HCT116 (cell line): ENCODE data around the gene SBF2. TPM values are rescaled to one million over a fixed set of nuclear protein-coding genes. Genes with fewer than 3 reads are reported as not detected.

Experiments used
- ATAC-seq: fragments of 200-7000 bp; cut with Tn5 transposase; 2 replicates; pipeline ENCODE4 v1.9.1; 2020; ENCODE audit warnings: mild to moderate bottlenecking, moderate library complexity
- BruUV-seq: library from RNA; stranded (reverse); fragments of 400-500 nt; replicated peaks from 2 replicates; lab custom pipeline; 2021; lab: Mats Ljungman, UMichigan
- CTCF ChIA-PET: fragments of 300-600 bp; sonication (Branson Sonifier 250); formaldehyde crosslinking; loops from one replicate; lab custom pipeline; 2021; ENCODE audit warnings: antibody characterized with exemption; lab: Charles Lee
- POLR2A ChIA-PET: fragments of 300-600, 350-600 bp; sonication (Branson Sonifier 250); formaldehyde crosslinking; loops from one replicate; lab custom pipeline; 2021; ENCODE audit warnings: antibody characterized with exemption; lab: Charles Lee
- RAD21 ChIA-PET, 2 experiments: fragments of 300-600 bp; sonication (Branson Sonifier 250); formaldehyde crosslinking; loops; one replicate each; lab custom pipeline; 2023; ENCODE audit warnings: low total read pairs in 2 of 2; ENCODE audit not compliant: uncharacterized antibody in 2 of 2, unreplicated experiment in 2 of 2, low non-redundant PET in 1 of 2; lab: Charles Lee
- DNase-seq: peaks from one replicate; pipeline ENCODE4 v3.0.0-alpha.2; 2010; ENCODE audit warnings: low read depth, low spot score
- H2AFZ ChIP-seq: fragments of 200-600 bp; shearing (Covaris generic), sonication (generic); 2 replicates; pipeline ENCODE4 v1.6.1; 2017; ENCODE audit warnings: low read depth, mixed run types, mixed read lengths, antibody characterized with exemption, low read length; ENCODE audit not compliant: poor library complexity, severe bottlenecking
- H3K27ac ChIP-seq: 2 replicates; pipeline ENCODE4 v1.5.1; 2012; ENCODE audit warnings: low read depth, low read length
- H3K27me3 ChIP-seq: fragments of 200-600 bp; sonication (generic); 2 replicates; pipeline ENCODE4 v1.6.1; 2016; ENCODE audit warnings: mixed run types, low read length, mixed read lengths; ENCODE audit not compliant: insufficient read depth
- H3K36me3 ChIP-seq, 2 experiments: fragments of 200-500 bp in 1 of 2; fragments of 200-600 bp in 1 of 2; sonication (Bioruptor generic) in 1 of 2; sonication (generic) in 1 of 2; 2 replicates each; pipeline versions ENCODE4 v1.5.1 to v1.6.1; 2014 to 2016; ENCODE audit warnings: low read length in 2 of 2, inconsistent platforms in 1 of 2, mixed read lengths in 1 of 2, mixed run types in 1 of 2; ENCODE audit not compliant: insufficient read depth in 2 of 2, control insufficient read depth in 1 of 2
- H3K4me1 ChIP-seq, 2 experiments: fragments of 200-600 bp in 1 of 2; sonication (generic) in 1 of 2; 2 replicates each; pipeline versions ENCODE4 v1.5.1 to v1.6.1; 2012 to 2017; ENCODE audit warnings: low read length in 2 of 2, inconsistent platforms in 1 of 2, mild to moderate bottlenecking in 1 of 2, mixed read lengths in 1 of 2, mixed run types in 1 of 2, moderate library complexity in 1 of 2; ENCODE audit not compliant: insufficient read depth in 2 of 2, control insufficient read depth in 1 of 2
- H3K4me2 ChIP-seq: fragments of 200-600 bp; sonication (generic); 2 replicates; pipeline ENCODE4 v1.6.1; 2017; ENCODE audit warnings: mixed run types, low read length, mixed read lengths
- H3K4me3 ChIP-seq, 2 experiments: fragments of 200-600 bp in 1 of 2; sonication (generic) in 1 of 2; replicated peaks in 1 of 2; 2 replicates each; pipeline ENCODE4 v1.5.1; 2011 to 2016; ENCODE audit warnings: low read length in 2 of 2, control low read depth in 1 of 2, low read depth in 1 of 2, mild to moderate bottlenecking in 1 of 2, mixed read lengths in 1 of 2, mixed run types in 1 of 2
- H3K79me2 ChIP-seq: fragments of 200-600 bp; sonication (generic); 2 replicates; pipeline ENCODE4 v1.6.1; 2017; ENCODE audit warnings: mild to moderate bottlenecking, mixed run types, low read length, moderate library complexity, mixed read lengths; ENCODE audit not compliant: insufficient read depth
- H3K9ac ChIP-seq: fragments of 200-600 bp; sonication (generic); 2 replicates; pipeline ENCODE4 v1.6.1; 2016; ENCODE audit warnings: low read length, mixed read lengths
- H3K9me2 ChIP-seq: fragments of 200-600 bp; sonication (generic), shearing (Covaris generic); 2 replicates; pipeline ENCODE4 v1.6.1; 2017; ENCODE audit warnings: mixed run types, mild to moderate bottlenecking, moderate library complexity; ENCODE audit not compliant: insufficient read depth
- H3K9me3 ChIP-seq, 2 experiments: fragments of 200-500 bp in 1 of 2; fragments of 200-600 bp in 1 of 2; sonication (Bioruptor generic) in 1 of 2; sonication (generic) in 1 of 2; 2 replicates each; pipeline ENCODE4 v1.6.1; 2014 to 2017; ENCODE audit warnings: low read length in 2 of 2, mixed read lengths in 2 of 2, inconsistent platforms in 1 of 2, low read depth in 1 of 2, mild to moderate bottlenecking in 1 of 2, mixed run types in 1 of 2, moderate library complexity in 1 of 2; ENCODE audit not compliant: control insufficient read depth in 1 of 2, insufficient read depth in 1 of 2
- H4K20me1 ChIP-seq: fragments of 200-600 bp; sonication (generic), shearing (Covaris generic); 2 replicates; pipeline ENCODE4 v1.6.1; 2017; ENCODE audit warnings: mixed run types, mild to moderate bottlenecking, moderate library complexity; ENCODE audit not compliant: insufficient read depth
- CBX3 ChIP-seq: IDR thresholded peaks from 2 replicates; pipeline ENCODE4 v1.6.1; 2012; ENCODE audit warnings: low read depth
- CEBPB ChIP-seq: IDR thresholded peaks from 2 replicates; pipeline ENCODE4 v1.6.1; 2012; ENCODE audit warnings: low read depth
- EZH2 ChIP-seq: fragments of 200-600 bp; sonication (generic); IDR thresholded peaks from 2 replicates; pipeline ENCODE4 v1.6.1; 2017; ENCODE audit warnings: antibody characterized with exemption, mixed run types
- EZH2phosphoT487 ChIP-seq: fragments of 200-600 bp; IDR thresholded peaks from 2 replicates; pipeline ENCODE4 v1.6.1; 2018; ENCODE audit warnings: antibody characterized with exemption, borderline replicate concordance
- FOSL1 ChIP-seq: IDR thresholded peaks from 2 replicates; pipeline ENCODE4 v1.6.1; 2012; ENCODE audit warnings: low read depth
- JUND ChIP-seq: IDR thresholded peaks from 2 replicates; pipeline ENCODE4 v1.6.1; 2012
- POLR2A ChIP-seq: IDR thresholded peaks from 2 replicates; pipeline ENCODE4 v1.7.0; 2011; ENCODE audit warnings: borderline replicate concordance; ENCODE audit not compliant: insufficient read depth, insufficient read length; ENCODE audit errors: extremely low read depth
- POLR2AphosphoS5 ChIP-seq: IDR thresholded peaks from 2 replicates; pipeline ENCODE4 v1.6.1; 2011; ENCODE audit warnings: mild to moderate bottlenecking, low read depth, low read length, moderate library complexity
- RAD21 ChIP-seq: IDR thresholded peaks from 2 replicates; pipeline ENCODE4 v1.6.1; 2012; ENCODE audit warnings: low read depth, mild to moderate bottlenecking
- SIN3A ChIP-seq: IDR thresholded peaks from 2 replicates; pipeline ENCODE4 v1.6.1; 2012; ENCODE audit warnings: low read depth
- SRF ChIP-seq: IDR thresholded peaks from 2 replicates; pipeline ENCODE4 v1.6.1; 2012; ENCODE audit warnings: low read depth
- YY1 ChIP-seq: IDR thresholded peaks from 2 replicates; pipeline ENCODE4 v1.6.1; 2011; ENCODE audit warnings: low read length, low read depth, moderate library complexity, mild to moderate bottlenecking; ENCODE audit not compliant: insufficient replicate concordance; ENCODE audit errors: extremely low read depth
- ZBTB33 ChIP-seq: IDR thresholded peaks from 2 replicates; pipeline ENCODE4 v1.6.1; 2011; ENCODE audit warnings: mild to moderate bottlenecking, low read length, moderate library complexity; ENCODE audit not compliant: insufficient replicate concordance; ENCODE audit errors: extremely low read depth
- ZFX ChIP-seq: fragments of 450-650 bp; IDR thresholded peaks from 2 replicates; pipeline ENCODE4 v1.6.1; 2017
- ZNF274 ChIP-seq: fragments of 200-500 bp; sonication (Bioruptor generic); IDR thresholded peaks from 2 replicates; pipeline ENCODE4 v1.6.1; 2014; ENCODE audit warnings: mild to moderate bottlenecking, low read depth, low read length, inconsistent platforms
- intact Hi-C: fragments of 100-400 bp; cut with micrococcal nuclease; formaldehyde crosslinking; loops from 2 replicates; pipeline ENCODE4 v1.10.0; 2022
- total RNA-seq: library from RNA; stranded (reverse); gene quantifications from one replicate; pipeline ENCODE4 v1.2.1, GENCODE V29; 2021; ENCODE audit not compliant: unreplicated experiment
- TF ChIP-seq, protein P1 (sequence below): IDR thresholded peaks from 2 replicates; pipeline ENCODE4 v1.6.1; 2012; ENCODE audit warnings: low read depth
- TF ChIP-seq, protein P2 (sequence below): IDR thresholded peaks from 2 replicates; pipeline ENCODE4 v1.6.1; 2012

The SBF2 gene
- total RNA-seq, 1 experiment from 2014 or later, result 35.0 TPM

GRCh38 chr11:9777525-9777924, 516.5 kb downstream of the SBF2 start:
- no peak overlapping the region for H3K4me3 ChIP-seq
- POLR2A ChIA-PET, result interaction anchor here (0.6 kb wide), 1 partner anchor 1333 kb away, joined by 6 read pairs; no protein-coding TSS in a partner anchor
- no peak overlapping the region for H3K9ac ChIP-seq
- peaks cover 0 to 6% of the 10 kb centered on the region in 2 experiments; a peak in 1 of 4 replicates for H3K4me1 ChIP-seq
- H4K20me1 ChIP-seq, result no peaks in the 10 kb centered on the region
- no peak overlapping the region for H3K27ac ChIP-seq
- peaks cover 3% of the 10 kb centered on the region; the same call in 1 of the 2 replicates for H3K79me2 ChIP-seq
- H3K27me3 ChIP-seq, result no peaks in the 10 kb centered on the region
- TF ChIP-seq CEBPB, result no peak
- no peak for TF ChIP-seq ZBTB33
- no peak for TF ChIP-seq JUND
- no peak for TF ChIP-seq SRF
- no peak for TF ChIP-seq EZH2
- TF ChIP-seq ZFX, result no peak
- TF ChIP-seq SIN3A, result no peak
- TF ChIP-seq YY1, result no peak
- TF ChIP-seq, protein P1, sequence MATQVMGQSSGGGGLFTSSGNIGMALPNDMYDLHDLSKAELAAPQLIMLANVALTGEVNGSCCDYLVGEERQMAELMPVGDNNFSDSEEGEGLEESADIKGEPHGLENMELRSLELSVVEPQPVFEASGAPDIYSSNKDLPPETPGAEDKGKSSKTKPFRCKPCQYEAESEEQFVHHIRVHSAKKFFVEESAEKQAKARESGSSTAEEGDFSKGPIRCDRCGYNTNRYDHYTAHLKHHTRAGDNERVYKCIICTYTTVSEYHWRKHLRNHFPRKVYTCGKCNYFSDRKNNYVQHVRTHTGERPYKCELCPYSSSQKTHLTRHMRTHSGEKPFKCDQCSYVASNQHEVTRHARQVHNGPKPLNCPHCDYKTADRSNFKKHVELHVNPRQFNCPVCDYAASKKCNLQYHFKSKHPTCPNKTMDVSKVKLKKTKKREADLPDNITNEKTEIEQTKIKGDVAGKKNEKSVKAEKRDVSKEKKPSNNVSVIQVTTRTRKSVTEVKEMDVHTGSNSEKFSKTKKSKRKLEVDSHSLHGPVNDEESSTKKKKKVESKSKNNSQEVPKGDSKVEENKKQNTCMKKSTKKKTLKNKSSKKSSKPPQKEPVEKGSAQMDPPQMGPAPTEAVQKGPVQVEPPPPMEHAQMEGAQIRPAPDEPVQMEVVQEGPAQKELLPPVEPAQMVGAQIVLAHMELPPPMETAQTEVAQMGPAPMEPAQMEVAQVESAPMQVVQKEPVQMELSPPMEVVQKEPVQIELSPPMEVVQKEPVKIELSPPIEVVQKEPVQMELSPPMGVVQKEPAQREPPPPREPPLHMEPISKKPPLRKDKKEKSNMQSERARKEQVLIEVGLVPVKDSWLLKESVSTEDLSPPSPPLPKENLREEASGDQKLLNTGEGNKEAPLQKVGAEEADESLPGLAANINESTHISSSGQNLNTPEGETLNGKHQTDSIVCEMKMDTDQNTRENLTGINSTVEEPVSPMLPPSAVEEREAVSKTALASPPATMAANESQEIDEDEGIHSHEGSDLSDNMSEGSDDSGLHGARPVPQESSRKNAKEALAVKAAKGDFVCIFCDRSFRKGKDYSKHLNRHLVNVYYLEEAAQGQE, result no peak
- TF ChIP-seq ZNF274, result no peak
- TF ChIP-seq, protein P2, sequence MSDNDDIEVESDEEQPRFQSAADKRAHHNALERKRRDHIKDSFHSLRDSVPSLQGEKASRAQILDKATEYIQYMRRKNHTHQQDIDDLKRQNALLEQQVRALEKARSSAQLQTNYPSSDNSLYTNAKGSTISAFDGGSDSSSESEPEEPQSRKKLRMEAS, result no peak
- no peak for TF ChIP-seq CBX3
- TF ChIP-seq RAD21, result no peak
- no peak for TF ChIP-seq FOSL1
- TF ChIP-seq POLR2A, result no peak
- no peak for TF ChIP-seq POLR2AphosphoS5
- TF ChIP-seq EZH2phosphoT487, result no peak
- H2AFZ ChIP-seq, result no peak overlapping the region
- no peak overlapping the region for H3K4me2 ChIP-seq
- 0 out of 4 replicates have a peak, but pooled peaks cover 0 to 8% of the 10 kb centered on the region in 2 experiments for H3K36me3 ChIP-seq
- CTCF ChIA-PET, result no interaction called here
- RAD21 ChIA-PET, result no interaction called here
- BruUV-seq, result no TSS peak
- DNase-seq (no peak), ATAC-seq (no peak)
- intact Hi-C loops, result no loop called here
- H3K9me2 ChIP-seq, result no peaks in the 10 kb centered on the region
- H3K9me3 ChIP-seq, result no peaks in the 10 kb centered on the region
